Measurements from ENCODE around the gene MARCHF3.
"Not testable (repeated sequence)": the region's sequence is repeated elsewhere in the genome, so short reads cannot be mapped to it uniquely, and the experiment has no call there.

The MARCHF3 gene

DNA sequence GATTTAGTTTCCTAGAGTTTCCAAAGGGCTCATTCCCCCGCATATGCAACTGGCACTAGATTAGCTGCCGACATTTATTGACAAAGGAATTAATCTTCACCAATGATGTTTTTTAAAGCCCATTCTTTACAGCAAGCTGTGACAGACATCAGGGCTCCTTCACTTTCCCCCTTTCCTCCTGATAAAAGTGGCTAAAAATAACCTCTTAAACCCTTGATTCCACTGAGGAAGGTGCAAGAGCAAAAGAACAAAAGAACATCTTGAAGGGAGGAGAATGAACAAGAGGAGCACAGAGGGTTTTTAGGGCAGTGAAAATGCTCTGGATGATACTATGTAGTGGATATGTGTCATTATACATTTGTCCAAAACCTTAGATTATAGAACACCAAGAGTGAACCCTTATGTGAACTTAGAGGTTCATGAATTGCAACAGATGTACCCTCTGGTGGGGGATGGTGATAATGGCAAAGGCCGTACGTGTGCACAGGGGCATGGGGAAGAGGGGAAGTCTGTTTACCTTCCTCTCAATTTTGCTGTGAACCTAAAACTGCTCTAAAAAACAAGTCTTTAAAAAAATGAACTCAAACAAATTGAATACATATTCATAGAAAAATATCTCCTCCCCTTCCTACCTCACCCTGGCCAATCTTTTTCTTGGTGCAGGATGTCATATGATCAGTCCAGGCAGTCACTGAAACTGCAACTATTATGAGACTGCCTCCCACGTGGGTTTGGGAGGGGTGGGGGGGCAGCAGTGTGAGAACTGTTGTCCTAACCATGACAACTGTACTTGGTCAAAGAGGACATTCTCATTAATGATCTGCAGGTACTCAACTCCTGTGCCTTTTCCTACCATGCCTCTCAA is 83.0 kb downstream of the MARCHF3 start:
- DNase-seq: no peak

DNA sequence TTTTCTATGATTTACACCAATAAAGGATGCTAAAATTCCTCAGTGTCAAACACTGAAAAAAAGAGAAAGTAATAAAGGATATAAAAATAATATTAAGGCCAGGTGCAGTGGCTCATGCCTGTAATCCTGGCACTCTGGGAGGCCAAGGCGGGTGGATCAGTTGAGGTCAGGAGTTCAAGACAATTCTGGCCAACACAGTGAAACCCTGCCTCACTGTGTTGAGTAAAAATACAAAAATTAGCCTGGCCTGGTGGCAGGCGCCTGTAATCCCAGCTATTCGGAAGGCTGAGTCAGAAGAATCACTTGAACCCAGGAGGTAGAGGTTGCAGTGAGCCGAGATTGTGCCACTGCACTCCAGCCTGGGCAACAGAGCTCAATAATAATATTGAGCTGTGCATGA is 87.5 kb downstream of the MARCHF3 start:
- not testable (repeated sequence) for DNase-seq

DNA sequence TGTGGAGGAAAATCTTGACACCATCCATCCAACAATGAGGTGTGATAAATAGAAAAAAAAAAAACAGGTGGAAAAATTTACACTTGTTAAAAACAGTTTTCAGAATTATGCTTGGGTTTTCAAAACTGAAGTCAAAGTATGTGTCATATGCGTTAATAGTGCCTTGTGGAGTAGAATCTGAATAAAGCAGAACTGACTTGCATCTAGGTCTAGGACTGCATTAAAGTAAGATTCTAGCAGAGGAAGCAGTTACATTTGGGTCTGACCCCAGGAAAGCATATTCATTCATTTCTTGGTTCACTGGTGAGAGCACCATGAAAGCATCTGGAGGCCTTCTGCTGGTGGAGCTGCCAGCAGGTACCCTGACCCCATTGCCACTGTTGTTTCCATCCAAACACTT is 89.0 kb downstream of the MARCHF3 start:
- DNase-seq: no peak

DNA sequence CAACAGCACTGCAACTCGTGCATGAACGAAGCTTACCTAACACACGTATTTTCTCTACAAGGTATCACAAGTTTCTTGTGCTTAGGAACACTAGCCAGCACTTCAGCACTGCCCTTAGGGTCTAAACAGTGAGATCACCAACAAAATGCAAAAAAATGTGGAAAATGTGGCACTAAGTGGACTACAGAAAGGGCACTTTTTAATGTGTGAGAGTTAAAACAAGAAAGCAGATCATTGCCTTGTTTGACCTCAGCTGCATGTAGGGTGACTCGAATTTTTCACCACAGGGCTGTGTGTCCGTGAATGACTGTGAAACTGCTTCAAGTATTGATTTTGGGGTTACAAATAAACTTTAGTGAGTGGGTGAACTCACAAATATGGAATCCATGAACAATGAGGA is 90.5 kb downstream of the MARCHF3 start:
- no peak for DNase-seq

DNA sequence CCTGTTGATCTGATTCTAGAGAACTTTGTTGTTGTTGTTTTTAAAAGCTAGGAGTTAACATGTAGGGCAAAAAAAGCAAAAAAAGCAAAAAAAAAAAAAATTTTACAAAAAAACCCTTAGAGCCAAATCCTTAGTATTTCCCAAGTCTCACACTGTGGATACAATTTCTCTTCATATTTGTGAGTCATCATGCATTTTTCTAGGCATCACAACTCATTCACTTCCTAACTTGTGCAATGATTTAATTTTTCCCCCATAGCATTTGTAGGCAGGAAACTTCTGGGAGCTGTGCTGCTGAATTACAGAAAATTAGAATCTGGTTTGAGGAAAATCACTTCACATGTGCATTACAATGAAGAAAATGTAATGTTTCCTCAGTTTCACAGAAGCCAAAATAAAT is 91.9 kb downstream of the MARCHF3 start:
- DNase-seq: no peak

DNA sequence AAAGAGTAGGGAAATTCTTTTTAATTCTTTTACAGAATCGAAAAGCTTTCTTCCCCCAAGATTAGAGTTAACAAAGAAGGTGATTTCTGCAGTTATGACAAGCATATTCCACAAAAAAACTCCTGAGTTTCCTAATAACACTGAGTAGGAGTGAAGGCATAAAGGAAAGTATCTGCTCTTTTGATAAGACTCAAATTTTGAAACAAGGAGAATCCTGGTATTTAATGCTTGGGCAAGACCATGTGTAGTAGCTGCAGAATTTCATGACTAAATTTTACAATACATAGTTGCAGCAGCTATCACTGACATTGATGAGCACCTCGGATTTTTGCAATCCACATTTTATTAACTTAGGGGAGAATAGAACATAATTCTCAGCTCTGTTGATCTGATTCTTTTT is 92.6 kb downstream of the MARCHF3 start:
- DNase-seq: no peak

DNA sequence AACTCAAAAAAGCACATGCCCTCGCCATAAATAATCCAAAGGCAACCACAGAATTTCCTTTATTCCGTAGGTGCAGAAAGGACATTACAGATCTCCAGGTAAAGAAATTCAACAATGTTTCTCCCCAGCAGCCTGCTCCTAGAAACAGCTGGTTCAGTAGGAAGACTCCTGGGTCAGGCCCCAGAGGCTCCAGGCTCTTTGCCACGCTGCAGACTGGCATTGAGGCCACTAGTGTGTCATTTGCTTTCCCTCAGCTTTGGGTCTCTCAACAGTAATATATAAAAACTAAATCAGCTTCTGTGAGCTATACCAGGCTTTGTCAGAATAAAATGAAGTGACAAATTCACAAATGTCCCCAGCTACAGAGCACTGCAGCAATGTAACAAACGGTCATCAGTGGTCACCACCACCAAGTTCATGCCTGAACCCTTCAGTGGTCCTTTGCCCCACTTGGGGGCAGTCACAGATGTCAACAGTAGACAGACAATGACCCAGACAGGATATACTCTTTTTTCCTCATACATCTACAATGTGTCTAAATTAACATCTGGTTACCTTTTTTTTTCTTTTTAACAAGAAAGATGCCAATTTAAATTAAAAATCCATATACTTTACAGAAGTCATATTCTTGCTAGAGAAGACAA is 93.5 kb downstream of the MARCHF3 start:
- DNase-seq: no peak

DNA sequence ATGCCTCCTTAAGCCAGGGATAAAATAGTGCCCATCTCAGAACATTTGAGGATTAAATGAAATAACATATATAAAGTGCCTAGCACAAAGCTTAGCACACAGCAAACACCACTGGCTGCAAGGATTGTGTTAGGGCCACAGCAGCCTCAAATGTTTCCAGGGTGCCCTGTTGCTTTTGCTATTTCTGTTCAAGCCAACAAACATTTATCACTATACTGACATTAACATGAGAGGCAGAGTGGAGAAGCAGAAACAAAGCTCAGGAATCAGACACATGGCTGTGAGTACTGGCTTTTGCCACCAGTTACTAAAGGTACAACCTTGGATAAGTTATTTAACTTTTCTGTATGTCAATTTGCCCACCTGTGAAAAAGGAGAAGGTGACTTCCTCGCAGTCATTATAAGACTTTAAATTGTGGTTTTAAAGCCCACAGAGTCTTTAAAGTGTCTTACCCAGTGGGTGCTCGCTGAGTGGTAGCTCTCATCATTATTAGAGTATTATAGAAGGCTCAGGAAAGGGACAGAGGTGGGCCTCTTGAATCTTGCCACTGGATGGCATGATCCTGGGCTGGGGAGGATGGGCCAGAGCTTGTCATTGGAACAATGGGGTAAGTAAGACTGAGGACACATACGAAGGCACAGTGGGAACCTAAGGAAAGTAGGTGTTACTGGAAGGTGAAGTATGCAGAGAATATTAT is 98.2 kb downstream of the MARCHF3 start:
- DNase-seq: no peak

DNA sequence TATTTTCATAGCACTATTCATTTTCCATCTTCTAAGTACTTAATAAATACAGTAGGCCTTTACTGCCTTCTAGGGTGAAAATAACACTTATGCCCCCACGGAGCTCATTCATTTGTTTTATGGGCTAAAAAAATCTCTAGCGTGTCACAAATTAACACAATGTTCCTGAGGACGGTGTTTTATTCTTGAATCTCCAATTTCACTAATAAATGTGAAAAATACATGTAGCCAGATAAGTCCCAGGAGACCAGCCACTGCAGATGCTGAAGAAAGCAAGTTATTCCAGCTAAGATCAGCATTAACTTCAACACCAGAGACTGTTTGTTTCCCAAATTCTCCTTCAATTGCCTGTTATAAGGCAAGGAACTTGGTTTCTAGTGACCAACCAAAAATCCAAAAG is 102.3 kb downstream of the MARCHF3 start:
- no peak for DNase-seq

DNA sequence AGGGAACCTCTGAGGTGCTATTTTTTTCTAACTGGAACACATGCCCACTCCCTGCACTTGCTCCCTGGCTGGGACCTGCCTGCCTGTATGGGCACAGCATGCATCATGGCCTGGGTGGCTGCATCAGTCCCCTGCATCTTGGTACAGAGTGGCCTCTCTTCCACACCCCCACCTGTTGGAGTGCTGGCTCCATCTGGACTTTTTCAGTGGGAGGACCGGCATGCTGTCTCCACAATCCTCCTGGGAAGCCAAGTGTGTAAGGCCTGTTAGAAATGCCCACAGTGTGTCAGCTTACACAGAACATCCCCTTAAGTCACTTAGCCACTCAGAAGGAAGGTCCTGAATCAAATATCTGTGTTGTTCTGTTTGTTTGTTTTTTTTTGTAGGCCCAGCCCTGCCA is 102.9 kb downstream of the MARCHF3 start:
- no peak for DNase-seq

DNA sequence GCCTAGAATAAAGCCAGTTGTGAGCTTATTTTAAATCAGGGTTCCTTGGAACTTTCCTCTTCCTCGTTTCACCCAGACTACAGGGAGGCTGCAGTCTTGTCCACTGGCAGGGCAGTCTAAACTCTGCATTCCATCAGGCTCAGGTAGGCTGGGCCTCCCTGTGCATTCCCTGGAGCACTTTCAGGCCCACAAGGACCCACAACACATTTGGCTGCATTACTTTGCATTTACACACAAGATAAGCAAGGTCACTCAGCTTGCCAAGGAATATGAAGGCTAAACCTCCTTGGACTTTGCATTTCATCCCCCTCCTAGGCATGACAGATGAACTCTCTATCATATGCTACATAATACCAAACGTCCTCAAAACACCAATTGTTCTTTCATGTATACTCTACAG is 104.2 kb downstream of the MARCHF3 start:
- DNase-seq: no peak

DNA sequence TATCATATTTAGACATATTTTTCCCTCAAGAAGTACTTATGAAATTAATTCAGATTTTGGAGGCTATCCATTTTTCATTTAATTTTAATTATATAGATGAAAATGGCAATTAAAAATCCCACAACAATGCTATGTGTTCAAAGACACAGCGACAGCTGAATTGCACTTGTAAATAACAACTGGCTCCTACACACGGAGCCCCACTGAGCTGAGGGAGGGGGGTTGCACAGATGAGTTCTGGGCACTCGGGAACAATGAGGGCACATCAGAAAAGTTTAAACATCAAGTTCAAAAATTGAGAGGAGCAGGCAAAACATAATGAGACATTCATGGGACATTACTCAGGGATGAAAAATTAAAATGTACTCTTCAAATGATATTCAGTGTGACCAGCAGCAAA is 104.9 kb downstream of the MARCHF3 start:
- no peak for DNase-seq

DNA sequence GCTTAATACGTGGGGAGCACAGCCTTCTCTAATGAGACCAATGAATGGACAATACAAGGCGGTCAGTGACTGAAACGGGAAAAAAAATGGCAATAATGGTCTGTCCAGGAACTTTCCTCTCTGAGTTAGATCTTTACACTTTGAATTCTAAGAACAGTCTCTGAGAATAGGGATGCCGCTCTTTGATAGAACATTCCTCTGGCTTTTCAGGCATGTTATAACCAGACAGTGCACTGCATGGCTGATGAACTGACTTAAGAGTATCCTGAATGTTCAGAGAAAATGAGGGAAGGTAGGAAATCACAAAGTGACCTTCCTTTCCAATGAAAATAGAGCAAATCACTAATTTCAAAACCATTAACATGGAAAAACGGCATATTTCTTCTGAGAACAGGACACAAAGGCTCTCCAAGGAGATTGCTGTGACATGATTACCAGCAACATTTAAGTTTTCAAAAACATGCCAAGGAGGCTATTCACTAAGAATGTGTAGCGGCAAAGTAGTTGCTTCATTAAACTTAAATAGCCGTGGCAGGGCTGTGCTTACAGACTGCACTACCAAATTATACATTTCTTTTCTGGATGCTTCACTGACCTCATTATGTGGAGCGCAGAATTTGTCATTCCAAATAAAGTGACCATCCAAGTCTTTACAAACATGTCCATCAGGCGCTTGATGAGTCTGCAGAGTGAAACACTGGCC is 105.9 kb downstream of the MARCHF3 start:
- no peak for DNase-seq

DNA sequence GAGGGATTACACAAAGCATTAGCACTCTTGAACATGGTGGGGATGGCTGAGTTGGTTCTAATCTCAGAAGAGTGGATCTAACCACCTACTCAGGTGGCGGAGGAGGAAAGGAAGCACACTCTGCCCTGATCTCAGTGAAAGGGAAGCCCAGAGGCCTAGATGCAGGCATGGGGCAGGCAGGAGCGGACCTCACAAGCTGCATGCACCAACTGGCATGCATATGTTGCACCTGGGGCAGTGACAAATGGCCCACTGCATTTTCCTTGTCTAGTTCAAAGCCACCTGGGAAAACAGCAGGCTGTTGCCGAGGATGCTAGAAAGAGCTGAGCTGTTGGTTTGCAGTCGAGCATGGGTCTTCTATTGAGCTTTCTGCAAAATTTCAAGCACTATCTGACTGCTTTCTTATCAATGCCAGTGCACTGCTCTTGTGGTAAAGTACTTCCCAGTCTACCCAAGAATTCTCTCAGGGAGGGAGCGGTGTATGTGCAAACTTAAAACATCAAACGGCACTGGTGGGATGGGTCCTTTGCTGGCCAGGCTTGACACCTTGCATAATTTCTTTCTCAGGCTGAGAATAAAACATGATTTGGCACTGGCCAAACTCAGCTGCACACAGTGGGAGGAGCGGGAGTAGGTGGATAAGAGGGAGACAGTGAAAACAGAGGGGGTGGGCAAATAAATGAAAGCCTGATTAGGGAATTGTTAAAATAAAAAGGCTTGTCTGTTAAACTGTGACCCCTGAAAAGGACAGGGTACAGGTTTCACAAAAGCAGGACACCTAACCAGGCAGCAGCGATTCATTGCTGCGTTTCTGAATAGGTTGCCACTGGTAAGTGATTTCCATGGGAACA is 108.9 kb downstream of the MARCHF3 start:
- no peak for DNase-seq

DNA sequence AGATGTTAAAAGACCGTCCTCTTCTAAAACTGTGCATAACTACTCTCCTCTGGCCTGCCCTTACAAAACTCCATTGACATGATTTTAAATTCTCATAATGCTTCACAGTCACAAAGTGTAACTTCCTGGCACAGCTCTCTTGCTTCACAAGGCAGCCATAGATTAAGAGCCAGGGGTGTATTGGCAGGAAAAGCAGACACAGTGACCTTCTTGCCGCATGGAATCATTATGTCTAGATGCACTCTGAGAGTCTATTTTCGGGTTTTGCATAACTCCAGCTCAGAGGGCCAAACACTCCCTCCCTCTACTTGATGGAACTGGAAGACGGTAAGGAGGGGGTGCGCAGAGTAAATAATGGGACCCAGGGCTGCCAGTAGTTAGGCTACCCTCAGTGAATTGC is 110.1 kb downstream of the MARCHF3 start:
- DNase-seq: no peak

DNA sequence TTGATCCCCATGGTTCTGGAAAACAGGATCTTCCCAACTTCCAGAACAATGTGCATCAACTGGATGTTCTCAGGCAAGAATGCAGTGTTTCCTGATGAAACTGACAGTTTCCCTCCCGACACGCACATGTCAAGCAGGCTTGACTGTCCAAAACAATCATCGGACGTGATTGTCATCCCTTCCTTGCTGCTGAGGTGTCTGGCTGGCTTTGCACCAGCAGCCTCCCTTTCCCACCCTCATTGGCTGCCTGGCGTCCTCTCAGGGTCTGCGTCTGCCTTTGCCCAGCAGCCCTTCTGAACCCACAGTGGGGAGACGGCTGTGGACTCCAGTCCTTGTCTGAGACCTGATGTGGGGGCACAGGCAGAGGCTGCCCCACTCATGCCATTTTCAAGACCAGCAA is 110.8 kb downstream of the MARCHF3 start:
- DNase-seq: no peak

DNA sequence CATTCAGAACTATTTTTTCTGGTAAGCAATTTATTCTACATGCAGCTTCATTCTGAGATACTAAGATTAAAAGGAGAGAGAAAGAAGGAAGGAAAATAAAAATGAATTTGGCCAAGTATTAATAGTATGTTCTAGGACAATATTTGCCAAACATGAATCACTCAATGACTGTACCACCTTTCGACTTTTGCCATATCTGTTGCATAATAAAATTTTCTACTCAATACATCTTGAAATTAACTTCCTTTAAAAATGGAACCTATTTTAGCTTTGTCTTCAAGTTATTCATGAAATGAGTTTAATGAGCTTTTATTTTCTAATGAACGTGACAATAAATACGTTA is 111.8 kb downstream of the MARCHF3 start:
- DNase-seq: no peak

DNA sequence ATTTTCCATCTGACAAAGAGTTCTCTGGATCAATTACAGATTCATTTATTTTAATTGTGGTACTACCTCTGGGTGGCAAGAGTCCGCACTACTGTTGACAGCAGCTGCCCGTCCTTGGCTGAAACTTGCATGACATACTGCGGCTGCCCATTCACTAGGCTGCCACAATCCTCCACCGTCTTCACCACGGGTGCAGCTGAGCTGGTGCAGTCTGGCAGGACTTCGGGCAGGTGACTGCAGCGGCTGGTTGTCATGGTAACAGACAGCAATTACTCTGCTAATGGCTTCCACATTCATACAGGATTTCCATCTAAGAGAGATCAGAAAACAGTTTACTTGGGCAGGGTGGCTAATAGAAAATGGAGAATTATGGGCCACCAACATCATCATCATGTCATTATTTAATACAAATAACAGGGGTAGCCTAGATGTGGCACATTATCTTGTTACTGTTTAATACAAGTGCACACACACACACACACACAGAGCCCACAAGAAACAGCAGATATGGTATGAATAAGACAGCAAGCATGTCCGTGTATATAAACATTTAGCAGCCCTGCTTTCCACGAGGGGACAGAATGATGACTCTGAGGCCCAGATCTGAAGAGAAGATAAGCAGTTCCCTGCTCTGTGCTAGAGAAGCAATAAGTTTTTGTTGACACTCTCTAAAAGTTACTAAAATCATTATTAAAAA is 112.3 kb downstream of the MARCHF3 start:
- peak; percentile 84 for DNase-seq

DNA sequence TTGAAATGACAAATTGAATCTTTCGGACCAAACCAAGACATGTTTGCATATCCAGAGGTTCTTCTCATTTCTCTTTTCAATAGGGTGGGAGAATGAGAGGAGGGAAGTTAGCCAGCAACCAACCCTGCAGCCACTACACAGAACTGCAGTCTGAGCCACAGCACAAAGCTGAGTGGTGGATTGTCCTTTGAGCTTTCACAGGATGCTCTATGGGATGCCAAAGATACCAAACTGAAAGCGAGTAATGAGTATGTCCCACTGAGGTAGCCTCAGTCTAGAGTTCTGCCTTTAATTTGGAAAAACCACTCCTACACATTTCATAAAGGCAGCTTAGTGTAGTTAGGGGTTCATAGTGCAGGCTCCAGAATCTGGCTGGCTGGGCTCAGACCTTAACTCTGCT is 114.9 kb downstream of the MARCHF3 start:
- DNase-seq: no peak

DNA sequence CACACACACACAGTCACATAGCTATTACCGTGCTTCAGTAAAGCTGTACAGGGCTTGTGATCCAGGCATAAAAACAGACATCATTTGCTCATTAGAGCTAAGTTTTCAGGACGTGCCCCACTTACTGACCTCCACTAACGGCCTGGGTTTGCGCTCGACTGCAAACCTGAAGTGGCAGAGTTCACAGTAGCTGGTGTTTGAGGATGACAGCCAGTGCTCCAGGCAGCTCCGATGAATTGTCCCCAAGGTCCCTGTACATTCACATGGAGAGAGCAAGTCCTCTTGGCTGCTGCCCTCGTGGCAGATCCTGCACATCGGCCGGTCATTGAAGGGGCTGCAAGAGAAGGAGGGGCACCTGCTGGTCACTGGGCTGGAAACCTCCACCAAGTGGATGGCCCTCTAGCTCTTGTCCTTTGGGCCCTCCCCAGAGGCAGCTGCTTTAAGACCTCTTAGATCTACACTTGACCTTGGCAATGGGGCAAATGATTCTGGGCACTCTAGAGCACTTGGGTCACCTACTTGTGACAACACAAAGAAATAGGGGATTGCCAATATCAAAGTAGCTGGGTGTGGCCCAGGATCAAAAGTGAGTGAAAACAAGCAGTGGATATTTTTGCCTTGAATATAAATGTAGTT is 115.4 kb downstream of the MARCHF3 start:
- DNase-seq: no peak

DNA sequence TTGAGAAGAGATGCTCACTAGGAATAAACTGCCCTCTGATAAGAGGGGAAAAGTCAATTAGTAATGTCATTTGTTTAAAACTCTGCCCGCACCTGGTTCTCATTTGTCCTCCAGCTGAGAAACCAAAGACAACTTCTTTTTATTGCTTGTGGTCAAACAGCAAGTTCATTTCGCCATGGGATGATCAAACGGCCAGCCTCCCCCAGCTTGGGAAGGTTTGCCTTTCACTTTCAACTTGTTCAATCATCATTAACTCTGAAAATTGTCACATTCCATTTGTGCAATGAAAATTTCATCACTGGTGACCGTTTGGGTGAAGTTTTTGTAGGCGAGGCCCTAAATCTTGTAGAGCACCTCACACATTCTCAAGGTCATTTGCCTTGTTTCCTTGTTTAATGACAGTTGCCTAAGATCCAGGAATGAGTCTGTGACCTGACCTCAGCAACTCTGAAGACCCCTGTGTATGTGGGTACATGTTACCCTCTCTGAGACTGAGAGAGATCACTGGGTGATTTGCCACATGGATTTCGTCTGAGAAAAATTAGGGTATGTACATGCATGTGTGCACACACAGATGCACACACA is 117.7 kb downstream of the MARCHF3 start:
- no peak for DNase-seq
